ENCODE measurements around the gene MAML1. TPM values are rescaled to one million over a fixed set of nuclear protein-coding genes. Genes with fewer than 3 reads are reported as not detected.

The MAML1 gene
- total RNA-seq, 2 experiments from 2014 or later: 20.3 to 22.2 TPM

DNA sequence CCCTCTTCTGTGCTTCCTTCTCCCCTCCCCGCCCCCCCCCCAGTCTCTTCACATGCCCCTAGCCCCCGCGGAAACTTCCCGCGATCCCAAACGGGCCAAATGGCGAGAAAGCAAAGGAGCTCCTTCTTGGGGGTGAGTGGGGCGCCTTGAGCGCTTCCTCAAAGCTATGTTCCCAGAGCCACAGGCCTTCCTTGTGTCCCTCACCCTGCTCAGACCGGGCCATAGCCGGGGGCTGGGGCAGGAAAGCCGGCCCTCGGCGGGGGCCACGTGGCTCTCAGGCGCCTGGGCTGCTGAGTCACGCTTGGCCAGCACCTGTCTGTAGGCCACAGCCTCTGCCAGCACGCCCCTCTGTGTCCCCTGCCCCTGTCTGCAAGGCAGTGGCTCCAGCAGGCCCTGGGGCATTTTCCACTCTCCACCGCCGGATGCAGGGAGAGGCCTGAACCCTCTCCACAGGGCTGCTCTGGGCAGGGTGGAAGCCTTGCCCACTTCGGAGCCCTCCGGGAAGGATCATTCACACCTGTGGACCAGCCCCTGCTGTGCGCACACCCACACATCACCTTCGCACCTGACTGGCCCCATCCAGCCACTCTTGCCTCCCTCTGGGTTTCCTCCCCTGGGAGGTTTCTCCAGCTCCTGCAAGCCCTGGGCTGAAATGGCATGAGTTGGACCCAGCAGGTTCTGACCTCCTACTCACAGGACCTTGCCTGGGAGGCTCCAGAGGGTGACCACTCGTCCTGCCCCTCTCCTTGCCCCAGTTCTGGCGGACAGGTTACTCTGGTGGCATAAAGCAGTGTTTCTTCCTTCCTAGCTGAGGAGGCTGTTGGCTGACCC is 86.9 kb downstream of the MAML1 start:
- peak overlapping the region; percentile 66 for H3K4me3 Mint-ChIP-seq
- POLR2A ChIA-PET: interaction anchor here (1.2 to 3.2 kb wide), 8 partner anchors 13 to 196 kb away, joined by 3 to 19 read pairs (median 4); partner anchors contain the start of genes HNRNPH1 and MRNIP
- H3K4me1 Mint-ChIP-seq (ENCODE audit: low read depth): peaks cover 47% of the 10 kb centered on the region

DNA sequence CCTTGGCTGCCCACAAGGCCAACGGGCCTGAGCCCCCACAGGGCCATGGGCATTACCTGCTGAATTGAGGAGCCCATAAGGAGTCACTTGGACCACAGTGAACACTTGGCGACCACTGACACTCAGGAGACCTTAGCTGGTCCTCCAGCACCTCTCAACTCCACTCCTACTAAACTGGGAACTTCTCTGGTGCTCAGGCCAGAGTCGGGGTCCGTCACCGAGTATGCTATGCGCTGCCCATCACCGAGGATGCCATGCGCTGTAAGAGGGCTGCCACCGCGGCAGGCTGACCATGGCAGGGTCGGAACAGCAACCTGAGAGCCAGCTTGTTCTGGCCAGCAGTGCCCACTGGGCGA is 87.5 kb downstream of the MAML1 start:
- H3K4me3 Mint-ChIP-seq: peak overlapping the region; percentile 66
- peaks cover 32% of the 10 kb centered on the region for H3K36me3 Mint-ChIP-seq
- CTCF ChIA-PET: interaction anchor here (0.9 to 1.7 kb wide), 7 partner anchors 9 to 473 kb away, joined by 3 to 11 read pairs (median 4); no protein-coding TSS in a partner anchor
- DNase-seq: no peak
- H3K27ac Mint-ChIP-seq: peak overlapping the region; percentile 85
- no peaks in the 10 kb centered on the region for H3K9me3 Mint-ChIP-seq
- H3K27me3 Mint-ChIP-seq: peaks cover 2% of the 10 kb centered on the region
- intact Hi-C loops (cut with micrococcal nuclease): loop anchor here (1.0 kb wide), 1 partner anchor 38 kb away; the partner anchor contains the start of gene MRNIP
- H3K4me1 Mint-ChIP-seq (ENCODE audit: low read depth): peaks cover 50% of the 10 kb centered on the region
- POLR2A ChIA-PET: interaction anchor here (1.0 to 3.2 kb wide), 9 partner anchors 12 to 197 kb away, joined by 3 to 19 read pairs (median 3); partner anchors contain the start of genes HNRNPH1 and MRNIP

More for the DNA sequence above, 86.9 kb downstream of the MAML1 start:
- no peaks in the 10 kb centered on the region for H3K9me3 Mint-ChIP-seq
- peaks cover 2% of the 10 kb centered on the region for H3K27me3 Mint-ChIP-seq
- H3K27ac Mint-ChIP-seq: peak overlapping the region; percentile 85
- peak; percentile 62 for DNase-seq
- CTCF ChIA-PET: interaction anchor here (0.9 to 1.7 kb wide), 8 partner anchors 8 to 473 kb away, joined by 3 to 11 read pairs (median 4); no protein-coding TSS in a partner anchor
- intact Hi-C loops (cut with micrococcal nuclease): loop anchor here (1.0 to 5.0 kb wide), 5 partner anchors 15 to 197 kb away; partner anchors contain the start of genes CANX, HNRNPH1, MAML1 and MRNIP
- peaks cover 26% of the 10 kb centered on the region for H3K36me3 Mint-ChIP-seq

GRCh38 chr5:179820483-179821297 is 88.1 kb downstream of the MAML1 start, which contains the start of gene SQSTM1:
SQSTM1 (plus strand) TSS chr5:179820905; CDS start chr5:179820937, 32 bp downstream.
- Mint-ChIP-seq H3K27ac (peak within 1 kb of the TSS; percentile 95), H3K9me3 (no peaks in the 10 kb centered on the region), H3K36me3 (peaks cover 35% of the 10 kb centered on the region), H3K4me1 (ENCODE audit: low read depth) (peaks cover 49% of the 10 kb centered on the region), H3K27me3 (peaks cover under 1% of the 10 kb centered on the region), H3K4me3 (peak within 1 kb of the TSS; percentile 90)
- POLR2A ChIA-PET: interaction anchor here (1.0 to 3.2 kb wide), 9 partner anchors 12 to 197 kb away, joined by 3 to 19 read pairs (median 3); partner anchors contain the start of genes HNRNPH1 and MRNIP
- CTCF ChIA-PET: interaction anchor here (0.9 to 1.7 kb wide), 7 partner anchors 9 to 472 kb away, joined by 3 to 11 read pairs (median 4); no protein-coding TSS in a partner anchor
- intact Hi-C loops (cut with micrococcal nuclease): loop anchor here (1.0 kb wide), 1 partner anchor 38 kb away; the partner anchor contains the start of gene MRNIP
- DNase-seq: peak; percentile 83

DNA sequence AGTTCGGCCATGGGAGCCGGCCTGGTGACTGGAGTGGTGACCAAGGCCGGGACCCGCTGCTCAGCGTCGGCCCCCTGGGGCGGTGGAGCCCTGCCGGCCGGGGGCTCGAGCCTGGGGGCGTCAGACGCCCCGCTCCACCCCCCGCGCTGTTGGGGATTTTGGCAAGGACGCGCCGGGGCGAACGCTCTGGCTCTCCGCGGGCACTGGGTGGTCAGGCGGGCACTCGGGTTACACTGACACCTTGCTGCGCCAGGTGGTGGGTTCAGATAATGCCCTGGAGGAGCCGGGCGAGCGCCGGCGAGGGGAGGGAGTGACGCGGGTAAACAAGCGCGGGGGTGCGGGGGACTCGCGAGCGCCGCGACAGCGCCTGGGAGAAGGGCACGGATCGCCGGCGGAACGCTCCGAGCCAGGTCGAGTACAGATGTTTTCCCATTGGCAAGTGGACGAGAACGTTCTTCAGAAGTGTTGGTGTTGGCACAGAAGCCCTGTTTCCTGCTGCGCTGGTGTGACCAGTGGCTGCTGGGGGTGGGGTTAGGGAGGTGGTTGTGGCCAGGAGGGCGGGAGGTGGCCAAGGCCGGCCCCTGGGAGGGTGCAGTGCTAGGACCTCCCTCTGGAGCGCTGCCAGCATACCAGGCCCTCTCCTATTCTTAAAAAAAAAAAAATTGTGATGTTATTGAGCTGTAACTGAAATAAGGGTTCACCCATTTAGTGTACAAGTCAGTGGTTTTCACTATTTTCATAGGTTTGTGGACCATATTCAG is 88.9 kb downstream of the MAML1 start:
- CTCF ChIA-PET: interaction anchor here (1.1 to 1.7 kb wide), 4 partner anchors 10 to 91 kb away, joined by 3 to 10 read pairs (median 3); no protein-coding TSS in a partner anchor
- POLR2A ChIA-PET: interaction anchor here (0.5 to 3.2 kb wide), 7 partner anchors 11 to 277 kb away, joined by 3 to 19 read pairs (median 3); partner anchors contain the start of gene HNRNPH1
- intact Hi-C loops (cut with micrococcal nuclease): no loop called here
- no peaks in the 10 kb centered on the region for H3K27me3 Mint-ChIP-seq
- peak overlapping the region; percentile 95 for H3K27ac Mint-ChIP-seq
- peak; percentile 92 for DNase-seq
- H3K4me3 Mint-ChIP-seq: peak overlapping the region; percentile 90
- peaks cover 47% of the 10 kb centered on the region for H3K4me1 Mint-ChIP-seq (ENCODE audit: low read depth)
- H3K36me3 Mint-ChIP-seq: peaks cover 33% of the 10 kb centered on the region
- no peaks in the 10 kb centered on the region for H3K9me3 Mint-ChIP-seq

DNA sequence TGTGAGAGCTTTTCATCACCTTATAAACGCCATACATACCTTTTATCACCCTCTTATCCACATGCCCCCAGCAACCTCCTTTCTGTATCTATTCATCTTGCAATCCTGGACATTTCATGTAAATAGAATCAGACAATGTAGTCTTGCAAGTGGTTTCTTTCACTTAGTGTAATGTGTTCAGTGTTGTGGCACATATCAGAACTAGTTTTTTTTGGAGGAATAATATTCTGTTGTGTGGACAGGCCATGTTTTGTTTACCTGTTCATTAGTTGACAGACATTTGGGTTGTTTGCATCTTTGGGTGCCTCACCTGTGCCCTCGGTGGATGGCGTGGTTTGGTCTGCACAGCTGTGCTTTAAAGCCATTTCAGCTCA is 89.4 kb downstream of the MAML1 start:
- Mint-ChIP-seq H3K36me3 (peaks cover 38% of the 10 kb centered on the region), H3K27ac (peak overlapping the region; percentile 9), H3K4me3 (peak overlapping the region; percentile 90), H3K27me3 (no peaks in the 10 kb centered on the region), H3K9me3 (no peaks in the 10 kb centered on the region), H3K4me1 (ENCODE audit: low read depth) (peaks cover 52% of the 10 kb centered on the region)
- ChIA-PET POLR2A (interaction anchor here (0.5 to 0.6 kb wide), 2 partner anchors 144 to 278 kb away, joined by 3 read pairs; no protein-coding TSS in a partner anchor), CTCF (interaction anchor here (1.1 to 1.7 kb wide), 3 partner anchors 11 to 20 kb away, joined by 3 to 10 read pairs (median 3); no protein-coding TSS in a partner anchor)
- intact Hi-C loops (cut with micrococcal nuclease): no loop called here
- no peak for DNase-seq

DNA sequence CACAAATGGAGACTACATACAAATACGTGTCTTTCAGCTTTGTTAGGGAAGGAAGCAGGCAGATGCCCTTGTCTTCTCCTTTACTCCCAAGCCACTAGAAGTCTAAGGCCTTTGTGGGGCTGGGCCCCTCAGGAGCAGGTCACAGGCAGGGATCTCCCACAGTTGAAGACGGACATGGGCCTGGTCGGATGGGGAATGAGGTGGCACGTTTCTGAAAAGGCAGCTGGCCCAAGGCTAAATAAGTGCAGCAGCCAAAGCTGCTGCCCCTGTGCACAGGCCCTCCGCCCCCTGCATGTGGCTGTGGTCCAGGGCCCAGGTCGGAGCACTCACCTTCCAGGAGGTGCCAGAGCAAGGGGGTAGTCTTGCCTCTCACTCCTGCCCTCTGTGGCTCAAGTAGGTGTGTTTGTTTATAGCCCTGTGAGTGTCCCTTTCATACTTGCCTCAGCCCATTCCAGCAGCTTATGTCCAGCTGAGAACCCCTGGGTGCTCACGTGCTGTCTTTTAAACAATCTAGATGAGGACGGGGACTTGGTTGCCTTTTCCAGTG is 89.9 kb downstream of the MAML1 start:
- POLR2A ChIA-PET: interaction anchor here (0.5 to 0.6 kb wide), 2 partner anchors 145 to 278 kb away, joined by 3 read pairs; no protein-coding TSS in a partner anchor
- H3K9me3 Mint-ChIP-seq: no peaks in the 10 kb centered on the region
- H3K27ac Mint-ChIP-seq: peak overlapping the region; percentile 9
- intact Hi-C loops (cut with micrococcal nuclease): no loop called here
- DNase-seq: no peak
- peaks cover 39% of the 10 kb centered on the region for H3K36me3 Mint-ChIP-seq
- peak overlapping the region; percentile 90 for H3K4me3 Mint-ChIP-seq
- H3K27me3 Mint-ChIP-seq: no peaks in the 10 kb centered on the region
- CTCF ChIA-PET: interaction anchor here (1.1 to 1.7 kb wide), 3 partner anchors 11 to 21 kb away, joined by 3 to 10 read pairs (median 3); no protein-coding TSS in a partner anchor
- peaks cover 53% of the 10 kb centered on the region for H3K4me1 Mint-ChIP-seq (ENCODE audit: low read depth)

GRCh38 chr5:179823937-179824744 is 91.5 kb downstream of the MAML1 start:
- no peak overlapping the region for H3K4me3 Mint-ChIP-seq
- H3K27ac Mint-ChIP-seq: no peak overlapping the region
- POLR2A ChIA-PET: no interaction called here
- H3K4me1 Mint-ChIP-seq (ENCODE audit: low read depth): peaks cover 51% of the 10 kb centered on the region
- no peaks in the 10 kb centered on the region for H3K9me3 Mint-ChIP-seq
- intact Hi-C loops (cut with micrococcal nuclease): no loop called here
- H3K36me3 Mint-ChIP-seq: peaks cover 52% of the 10 kb centered on the region
- no peak for DNase-seq
- CTCF ChIA-PET: no interaction called here
- no peaks in the 10 kb centered on the region for H3K27me3 Mint-ChIP-seq

DNA sequence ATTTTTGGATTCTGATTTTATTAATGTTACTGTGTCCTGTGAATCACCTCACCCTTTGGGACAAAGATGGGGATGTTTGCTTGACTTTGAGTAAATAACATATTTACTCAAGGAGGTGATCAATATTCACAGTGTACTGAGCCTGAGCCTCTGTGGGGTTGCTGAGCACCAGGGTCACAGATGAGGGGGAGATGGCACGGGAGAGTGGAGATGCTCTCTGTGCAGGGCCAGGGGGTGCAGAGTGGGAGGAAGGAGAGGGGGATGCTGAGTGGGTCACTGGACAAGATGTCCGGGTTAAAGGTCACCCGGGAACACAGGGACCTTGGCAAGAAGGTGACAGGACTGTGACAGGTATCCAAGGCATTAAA is 92.1 kb downstream of the MAML1 start:
- intact Hi-C loops (cut with micrococcal nuclease): no loop called here
- Mint-ChIP-seq H3K4me1 (ENCODE audit: low read depth) (peaks cover 46% of the 10 kb centered on the region), H3K9me3 (no peaks in the 10 kb centered on the region), H3K36me3 (peaks cover 57% of the 10 kb centered on the region), H3K27ac (no peak overlapping the region), H3K27me3 (no peaks in the 10 kb centered on the region), H3K4me3 (no peak overlapping the region)
- CTCF ChIA-PET: no interaction called here
- no peak for DNase-seq
- POLR2A ChIA-PET: no interaction called here

GRCh38 chr5:179825655-179826182 is 93.1 kb downstream of the MAML1 start:
- POLR2A ChIA-PET: no interaction called here
- no peak for DNase-seq
- Mint-ChIP-seq H3K4me1 (ENCODE audit: low read depth) (peaks cover 40% of the 10 kb centered on the region), H3K9me3 (no peaks in the 10 kb centered on the region), H3K36me3 (peaks cover 66% of the 10 kb centered on the region), H3K27me3 (no peaks in the 10 kb centered on the region), H3K4me3 (no peak overlapping the region), H3K27ac (peak overlapping the region; percentile 14)
- intact Hi-C loops (cut with micrococcal nuclease): no loop called here
- CTCF ChIA-PET: interaction anchor here (1.4 kb wide), 1 partner anchor 24 kb away, joined by 4 read pairs; no protein-coding TSS in a partner anchor

All from activated CD4-positive, alpha-beta memory T cell treated with anti-CD3 and anti-CD28 coated beads for 36 hours (primary cell).